LNCaP clone FGC (cell line): ENCODE results near the gene ZBTB32.

Source experiments
- DNase-seq: peaks from one replicate; pipeline ENCODE4 v3.0.0-alpha.2; 2011; ENCODE audit warnings: low read depth
- H3K4me3 ChIP-seq: 2 replicates; pipeline ENCODE4 v1.5.1; 2011; ENCODE audit warnings: mild to moderate bottlenecking, low read depth, low read length, control low read depth
- TF ChIP-seq, protein P1 (sequence below): IDR thresholded peaks from 2 replicates; pipeline ENCODE4 v1.5.1; 2012; ENCODE audit warnings: mild to moderate bottlenecking; ENCODE audit not compliant: control insufficient read depth, insufficient read depth; ENCODE audit errors: extremely low read depth

ZBTB32 gene

GRCh38 chr19:35695895-35696422 is 8.4 kb upstream of the ZBTB32 start:
- DNase-seq, result no peak
- H3K4me3 ChIP-seq, result no peak overlapping the region
- TF ChIP-seq, protein P1, sequence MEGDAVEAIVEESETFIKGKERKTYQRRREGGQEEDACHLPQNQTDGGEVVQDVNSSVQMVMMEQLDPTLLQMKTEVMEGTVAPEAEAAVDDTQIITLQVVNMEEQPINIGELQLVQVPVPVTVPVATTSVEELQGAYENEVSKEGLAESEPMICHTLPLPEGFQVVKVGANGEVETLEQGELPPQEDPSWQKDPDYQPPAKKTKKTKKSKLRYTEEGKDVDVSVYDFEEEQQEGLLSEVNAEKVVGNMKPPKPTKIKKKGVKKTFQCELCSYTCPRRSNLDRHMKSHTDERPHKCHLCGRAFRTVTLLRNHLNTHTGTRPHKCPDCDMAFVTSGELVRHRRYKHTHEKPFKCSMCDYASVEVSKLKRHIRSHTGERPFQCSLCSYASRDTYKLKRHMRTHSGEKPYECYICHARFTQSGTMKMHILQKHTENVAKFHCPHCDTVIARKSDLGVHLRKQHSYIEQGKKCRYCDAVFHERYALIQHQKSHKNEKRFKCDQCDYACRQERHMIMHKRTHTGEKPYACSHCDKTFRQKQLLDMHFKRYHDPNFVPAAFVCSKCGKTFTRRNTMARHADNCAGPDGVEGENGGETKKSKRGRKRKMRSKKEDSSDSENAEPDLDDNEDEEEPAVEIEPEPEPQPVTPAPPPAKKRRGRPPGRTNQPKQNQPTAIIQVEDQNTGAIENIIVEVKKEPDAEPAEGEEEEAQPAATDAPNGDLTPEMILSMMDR, result no peak

DNA sequence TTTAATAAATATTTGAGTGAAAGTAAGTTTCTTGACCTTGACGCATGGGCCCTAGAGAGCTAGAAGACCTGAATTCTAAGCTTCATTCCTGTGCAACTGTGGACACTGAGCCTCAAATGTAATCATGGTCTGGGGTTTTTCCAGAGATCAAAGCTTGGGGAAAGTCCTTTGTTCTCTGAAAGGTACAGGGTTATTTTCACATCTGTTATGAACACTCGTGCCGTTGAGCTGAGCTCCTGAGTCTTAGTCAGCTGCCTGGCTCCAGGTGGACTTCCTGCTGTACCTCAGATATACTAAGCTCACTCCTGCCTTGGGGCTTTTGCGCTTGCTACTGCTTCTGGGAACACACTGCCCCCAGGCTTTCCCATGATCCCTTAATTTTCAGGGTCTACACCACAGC is 7.5 kb upstream of the ZBTB32 start:
- TF ChIP-seq, protein P1, result no peak
- no peak for DNase-seq

DNA sequence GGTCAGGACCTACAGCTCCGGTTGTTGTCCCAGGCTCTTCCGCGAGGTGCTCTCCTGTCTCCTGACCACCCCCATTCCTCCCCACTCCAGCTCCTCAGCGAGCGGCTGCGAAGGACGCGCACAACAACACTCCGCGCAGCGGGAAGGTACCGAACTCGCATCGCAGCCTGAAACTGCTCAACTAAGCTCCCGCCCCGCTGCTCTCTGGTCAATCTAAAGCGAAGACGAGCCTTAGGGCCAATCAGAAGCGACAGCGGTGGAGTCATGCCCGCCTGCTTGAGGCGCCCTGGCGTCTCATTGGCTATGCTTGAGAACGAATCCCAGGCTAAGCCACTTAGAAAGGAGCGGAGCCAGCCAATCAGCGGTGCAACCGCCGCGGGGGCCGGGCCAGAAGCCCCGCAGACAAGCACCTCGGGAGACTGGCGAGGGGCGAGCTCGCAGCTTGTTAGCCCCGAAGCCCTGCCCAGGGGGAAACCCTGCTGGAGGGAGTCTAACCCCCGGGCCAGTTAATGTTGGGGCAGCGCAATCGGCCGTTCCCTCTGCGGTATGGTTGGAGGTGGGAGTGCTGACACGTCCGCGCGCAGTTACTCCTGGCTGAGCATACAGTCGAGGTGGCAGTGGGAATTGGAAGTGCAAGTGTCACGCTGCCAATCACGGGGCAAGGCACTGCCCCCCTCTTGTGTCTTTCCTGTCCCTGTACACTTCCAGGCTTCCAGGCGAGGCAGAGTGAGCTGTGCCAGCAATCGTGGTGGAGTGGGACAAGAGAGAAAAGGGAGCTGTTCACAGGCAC is 1.9 kb upstream of the ZBTB32 start:
- DNase-seq, result peak; percentile 94
- H3K4me3 ChIP-seq, result peak overlapping the region; percentile 68
- TF ChIP-seq, protein P1, result no peak

More for the DNA sequence above, 7.5 kb upstream of the ZBTB32 start:
- H3K4me3 ChIP-seq, result no peak overlapping the region

DNA sequence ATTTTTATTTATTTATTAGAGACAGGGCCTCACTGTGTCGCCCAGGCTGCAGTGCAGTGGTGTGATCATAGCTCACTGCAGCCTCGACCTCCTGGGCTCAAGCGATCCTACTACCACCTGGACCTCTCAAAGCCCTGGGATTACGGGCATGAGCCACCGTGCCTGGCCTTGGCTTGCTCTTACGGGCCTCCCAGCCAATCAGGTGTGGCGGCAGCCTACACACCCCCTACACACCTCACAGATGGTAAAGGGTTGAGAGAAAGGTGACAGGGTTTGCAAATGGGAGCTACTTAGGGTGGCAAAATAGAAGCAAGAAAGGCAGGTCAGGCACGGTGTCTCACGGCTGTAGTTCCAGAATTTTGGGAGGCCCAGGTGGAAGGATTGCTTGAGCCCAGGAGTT is 1.0 kb upstream of the ZBTB32 start:
- no peak for DNase-seq

DNA sequence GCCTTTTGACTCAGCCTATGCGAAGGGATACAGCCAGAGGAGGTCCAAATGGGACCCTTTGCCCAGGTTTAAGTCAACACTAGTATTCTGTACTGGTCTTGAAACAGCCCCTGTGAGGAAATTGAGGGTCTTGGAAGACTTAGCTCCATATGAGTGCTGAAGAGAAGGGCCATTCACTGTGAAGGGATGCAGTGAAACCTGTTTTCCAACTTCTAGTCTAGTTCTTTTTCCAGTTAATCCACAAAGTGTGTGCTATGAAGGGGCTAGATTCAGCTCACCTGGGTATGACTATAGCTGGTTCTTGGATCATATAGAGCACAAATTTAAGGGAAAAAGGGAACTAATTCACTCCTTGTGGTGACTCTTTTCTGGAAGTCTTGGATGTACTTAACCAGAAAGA is 4.0 kb downstream of the ZBTB32 start:
- no peak for DNase-seq
- TF ChIP-seq, protein P1, result no peak
- no peak overlapping the region for H3K4me3 ChIP-seq

More for the DNA sequence above, 1.0 kb upstream of the ZBTB32 start:
- TF ChIP-seq, protein P1, result no peak
- no peak overlapping the region for H3K4me3 ChIP-seq

DNA sequence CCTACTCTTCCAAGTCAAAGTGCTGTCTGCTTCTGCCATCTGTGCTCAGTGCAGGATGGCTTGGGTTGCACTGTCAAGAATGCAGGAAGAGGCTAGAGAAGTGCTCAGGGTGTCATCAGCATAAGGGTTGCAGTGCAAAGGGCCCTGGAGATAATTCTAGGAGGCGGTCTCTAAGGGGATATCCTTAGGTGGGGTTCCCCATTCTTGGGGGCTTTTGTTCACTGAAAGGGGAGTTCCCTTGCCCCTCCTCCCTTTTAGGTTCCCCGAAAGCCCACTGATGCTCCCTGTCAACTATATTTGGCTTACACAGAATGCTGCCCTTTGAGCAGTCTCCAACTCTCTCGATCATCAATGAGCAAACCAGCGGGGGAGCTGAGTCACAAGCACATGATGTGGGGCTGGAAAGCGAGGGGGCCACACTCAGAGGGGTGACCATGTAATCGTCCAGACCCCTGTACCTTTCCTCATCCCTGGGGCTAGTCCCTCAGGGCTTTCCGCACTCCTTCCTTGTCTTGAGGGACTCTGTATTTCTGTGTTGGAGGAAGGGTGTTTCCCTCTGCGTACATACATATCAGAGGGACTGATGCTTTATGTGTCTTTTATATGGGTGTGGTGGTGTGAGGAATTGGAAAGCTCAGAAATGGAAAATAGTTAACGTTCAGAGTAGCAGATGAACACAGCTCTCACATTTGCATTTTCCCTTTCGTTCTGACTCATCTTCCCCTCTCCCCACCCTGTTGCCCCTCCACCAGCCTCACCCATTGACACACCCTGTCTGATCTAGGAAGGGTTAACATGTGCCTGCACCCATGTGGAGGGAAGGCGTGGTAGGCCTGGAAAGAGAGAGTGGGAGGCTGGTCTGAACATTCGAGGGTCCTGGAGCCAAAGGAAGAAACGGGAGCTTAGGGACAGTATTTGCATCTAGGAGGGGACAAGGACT is 6.7 kb downstream of the ZBTB32 start:
- TF ChIP-seq, protein P1, result no peak

More for the DNA sequence above, 6.7 kb downstream of the ZBTB32 start:
- H3K4me3 ChIP-seq, result no peak overlapping the region
- no peak for DNase-seq
